Right hindlimb (tissue), 1 donor: Measurements from ENCODE around the gene HOXA7.

Source experiments
- DNase-seq: peaks from one replicate; pipeline ENCODE4 v3.0.0-alpha.2; 2018

The HOXA7 gene

DNA sequence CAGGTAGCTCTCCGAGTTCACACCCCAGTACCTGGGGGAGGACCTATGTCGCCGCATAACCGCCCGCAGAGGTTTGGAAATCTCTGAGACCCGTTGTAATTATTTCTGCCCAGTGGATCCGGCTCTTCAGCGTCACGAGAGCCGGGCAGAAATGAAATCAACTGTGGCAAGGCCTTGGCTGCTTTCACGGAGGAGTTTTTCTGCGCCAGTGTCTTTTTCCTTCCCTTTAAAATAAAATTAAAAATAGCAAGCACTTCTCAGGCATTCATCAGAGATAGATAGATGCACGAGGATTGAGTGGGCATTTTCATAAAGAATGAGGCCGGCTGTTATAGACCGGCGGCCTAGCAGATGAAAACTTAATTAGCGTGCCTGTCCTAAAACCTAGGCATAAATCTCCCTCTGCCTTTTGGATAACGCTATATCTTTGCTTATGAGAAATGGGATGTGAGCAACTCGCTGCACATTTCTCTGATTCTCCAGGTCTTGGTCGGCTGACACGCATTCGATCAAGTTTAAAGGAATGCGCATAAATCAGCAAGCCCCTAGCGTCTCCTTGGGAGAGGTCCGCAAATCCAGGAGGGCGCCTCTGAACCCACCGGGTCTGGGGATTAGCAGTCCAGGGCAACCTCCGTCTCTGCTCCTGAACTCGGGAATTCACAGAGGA lies 37.0 kb upstream of the HOXA7 start:
- peak; percentile 31 for DNase-seq

DNA sequence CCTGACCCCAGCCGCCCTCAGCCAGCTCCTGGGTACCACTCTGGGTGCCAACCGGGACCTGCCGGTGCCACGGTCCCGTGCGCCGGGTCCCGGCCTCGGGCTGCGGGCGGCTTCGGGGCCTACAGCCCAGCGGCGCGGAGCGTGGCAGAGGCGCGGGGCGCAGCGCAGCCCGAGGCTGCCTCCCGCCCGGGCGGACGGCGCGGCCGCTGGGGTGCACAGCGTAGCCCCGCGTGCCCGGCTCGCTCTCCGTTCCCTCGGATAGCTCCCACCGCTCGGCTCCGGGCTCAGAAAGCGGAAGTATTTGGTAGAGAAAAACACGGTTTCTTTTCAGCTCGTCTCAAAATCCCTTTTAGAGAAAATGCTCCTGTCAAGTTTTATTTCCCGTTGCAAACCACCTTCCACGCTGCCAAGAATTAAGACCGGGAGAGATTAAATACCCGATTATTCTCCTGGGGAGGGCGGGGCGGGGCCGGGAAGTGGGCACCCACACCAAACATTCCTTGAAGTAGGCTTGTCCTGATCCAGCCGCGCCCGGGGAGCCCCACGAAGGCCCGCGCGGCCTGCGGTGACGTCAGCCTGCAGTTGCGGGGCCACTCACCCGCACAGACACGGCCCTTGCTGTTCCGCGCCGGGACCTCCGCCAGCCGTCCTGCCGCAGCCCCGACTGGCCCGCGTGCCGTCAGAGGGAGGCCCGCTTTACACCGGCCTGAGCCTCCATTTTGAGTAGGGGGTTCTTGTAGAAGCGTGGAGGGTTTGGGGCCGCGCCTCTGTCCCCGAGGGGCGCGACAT lies 36.3 kb upstream of the HOXA7 start:
- DNase-seq = peak; percentile 57

DNA sequence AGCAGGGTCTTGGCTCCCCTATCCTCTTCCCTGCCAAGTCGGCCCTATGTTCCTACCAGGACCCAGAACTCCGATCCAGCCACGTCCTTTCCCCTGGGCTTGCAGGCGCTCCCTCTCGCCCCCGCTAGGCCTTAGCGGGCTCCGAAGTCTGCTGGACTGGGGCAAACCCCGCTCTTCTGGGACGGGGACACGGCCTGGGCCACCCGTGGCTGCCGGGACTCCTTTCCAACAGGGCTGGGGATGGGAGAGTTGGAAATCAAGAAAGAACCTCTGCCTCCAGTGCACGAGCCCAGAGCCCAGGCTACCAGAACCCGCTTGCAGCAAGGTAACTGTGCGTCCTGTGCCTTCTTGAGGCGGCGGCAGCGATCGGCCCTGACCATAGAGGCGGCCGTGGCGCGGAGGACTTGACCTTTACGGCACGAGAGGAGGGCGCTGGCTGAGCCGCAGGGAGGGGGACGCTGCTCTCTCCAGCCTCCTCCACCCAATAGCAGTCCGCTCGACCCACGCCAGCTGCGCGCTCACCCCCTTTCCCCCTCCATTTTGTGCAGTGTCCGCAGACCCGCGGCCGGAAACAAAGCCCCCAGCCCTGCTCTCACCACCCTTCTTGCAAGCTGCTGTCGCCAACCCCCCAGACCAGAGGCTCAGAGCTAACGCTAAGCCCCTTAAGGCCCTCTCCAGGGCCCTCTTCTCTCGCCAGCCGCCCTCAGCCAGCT lies 35.5 kb upstream of the HOXA7 start:
- DNase-seq = peak; percentile 55

- peak; percentile 22 for DNase-seq
Observed at GRCh38 chr7:27191161-27191731, 34.8 kb upstream of the HOXA7 start.

- DNase-seq = peak; percentile 24
Observed at GRCh38 chr7:27189997-27190748, 33.7 kb upstream of the HOXA7 start.

GRCh38 chr7:27189295-27189996 lies 33.0 kb upstream of the HOXA7 start:
- peak; percentile 41 for DNase-seq

DNA sequence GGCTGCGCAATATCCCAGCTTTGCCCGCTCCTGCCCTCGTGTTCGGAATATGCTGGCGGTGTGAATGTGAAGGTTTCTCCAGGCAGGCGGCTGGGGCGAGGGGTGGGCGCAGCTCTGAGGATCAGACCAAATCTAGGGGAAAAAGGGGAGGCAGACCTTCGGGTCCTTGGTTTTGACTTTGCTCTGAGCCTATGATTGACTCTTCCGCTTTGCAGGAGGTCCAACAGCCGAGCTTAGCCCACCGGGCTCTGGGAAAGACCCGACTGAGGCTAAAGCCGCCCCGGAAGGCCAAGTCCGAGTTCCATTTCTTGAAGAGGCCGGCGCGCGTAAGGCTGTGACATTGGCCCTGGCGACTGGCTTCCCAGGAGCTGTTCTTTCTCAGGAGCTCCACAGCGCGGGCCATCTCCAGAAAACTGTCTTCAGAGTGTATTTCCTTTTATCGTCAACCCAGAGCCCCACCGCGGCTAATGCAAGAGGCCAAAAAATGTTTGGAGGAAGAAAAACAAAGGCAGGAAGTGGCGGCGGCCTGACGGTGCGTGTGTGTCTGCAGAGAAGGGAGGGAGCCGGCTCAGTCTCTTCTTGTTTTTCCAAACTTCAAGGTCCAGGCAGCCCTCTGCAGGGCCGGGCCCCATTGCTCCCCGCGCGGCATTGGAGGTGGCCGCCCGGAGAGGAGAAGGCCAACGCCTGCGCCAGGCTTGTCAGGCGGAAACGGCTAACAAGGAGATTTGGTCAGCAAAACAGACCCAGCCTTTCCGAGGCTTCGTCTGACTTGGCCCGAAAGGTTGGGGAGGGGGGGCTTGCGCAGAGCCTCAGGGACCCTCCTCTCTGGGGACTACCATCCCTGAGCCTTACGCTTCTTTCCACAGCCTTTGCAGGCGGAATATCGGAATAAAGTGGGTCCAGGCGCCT lies 32.2 kb upstream of the HOXA7 start:
- DNase-seq = peak; percentile 54

- peak; percentile 45 for DNase-seq
Observed at GRCh38 chr7:27187475-27188385, 31.3 kb upstream of the HOXA7 start.

DNA sequence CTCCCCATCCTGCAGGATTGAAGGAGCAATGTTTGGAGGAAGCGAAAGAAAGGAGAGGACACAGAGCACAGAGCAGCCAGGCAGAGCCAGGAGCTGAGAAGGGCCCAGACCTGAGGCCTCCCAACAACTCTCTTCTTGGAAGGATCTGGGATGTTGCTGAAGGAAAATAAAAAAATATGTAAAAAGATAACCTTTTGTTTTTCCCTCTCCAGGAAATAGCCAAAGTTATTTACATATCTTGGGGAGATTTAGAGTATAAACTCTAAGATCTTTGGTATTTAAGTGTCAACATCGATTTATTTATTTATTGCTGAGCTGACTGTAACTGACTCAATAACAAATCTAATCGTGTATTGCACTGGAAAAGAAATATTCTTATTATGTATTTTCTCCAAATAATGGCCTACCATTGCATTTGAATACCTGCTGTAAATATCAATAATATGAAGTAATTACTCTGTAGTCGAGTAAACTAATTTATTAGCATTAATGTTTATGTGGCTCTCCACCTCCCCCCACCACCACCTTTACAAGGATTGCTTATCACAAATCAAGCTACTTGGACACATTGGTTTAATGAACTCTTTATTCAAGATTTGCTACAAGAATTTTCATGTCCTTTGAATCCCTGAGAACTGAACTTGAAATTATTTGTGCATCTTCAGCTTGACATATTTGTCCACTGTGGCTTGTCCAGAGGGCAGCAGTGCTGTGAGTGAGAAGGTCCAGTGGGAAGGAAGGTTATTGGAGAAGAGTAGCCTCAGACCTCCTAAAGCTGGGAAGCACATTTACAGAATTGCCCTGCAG lies 30.4 kb upstream of the HOXA7 start:
- DNase-seq = no peak

DNA sequence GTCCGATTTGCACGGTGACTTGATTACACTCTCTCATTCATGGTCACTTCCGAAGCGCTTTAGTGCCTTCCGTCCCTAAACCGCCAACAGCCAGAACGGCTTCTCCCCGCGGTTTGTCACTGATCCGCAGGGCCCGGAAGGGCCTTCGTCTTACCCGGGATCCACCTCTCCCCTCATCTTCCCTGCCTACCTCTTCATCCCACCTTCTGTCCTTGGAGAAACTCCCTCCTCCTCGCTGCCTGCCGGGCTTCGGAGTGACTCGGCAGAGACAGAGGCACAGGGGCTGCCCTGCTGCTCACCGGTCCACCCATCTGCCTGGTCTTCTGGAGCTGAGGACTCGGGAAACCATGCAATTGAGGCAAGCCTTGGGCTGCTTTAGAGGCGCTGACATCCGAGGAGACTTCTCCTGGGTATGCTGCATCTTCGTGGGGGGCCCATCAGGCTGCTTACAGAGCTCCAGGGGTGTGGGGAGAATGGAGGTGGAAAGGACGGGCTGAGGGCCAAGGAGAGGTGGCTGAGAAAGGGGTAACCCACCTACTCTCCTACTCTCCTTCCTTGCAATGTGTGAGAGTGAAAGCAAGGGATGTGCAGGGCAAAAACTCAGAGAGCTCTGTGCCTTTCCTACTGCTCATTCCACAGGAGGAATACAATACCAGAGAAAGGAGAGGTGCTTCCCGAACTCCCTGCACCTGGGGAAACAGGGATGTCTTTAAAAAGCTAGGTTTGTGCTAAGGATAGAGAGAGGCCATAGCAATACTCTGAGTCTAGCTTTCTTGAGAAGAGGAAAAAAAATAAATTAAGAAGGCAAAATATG lies 29.6 kb upstream of the HOXA7 start:
- peak; percentile 32 for DNase-seq

DNA sequence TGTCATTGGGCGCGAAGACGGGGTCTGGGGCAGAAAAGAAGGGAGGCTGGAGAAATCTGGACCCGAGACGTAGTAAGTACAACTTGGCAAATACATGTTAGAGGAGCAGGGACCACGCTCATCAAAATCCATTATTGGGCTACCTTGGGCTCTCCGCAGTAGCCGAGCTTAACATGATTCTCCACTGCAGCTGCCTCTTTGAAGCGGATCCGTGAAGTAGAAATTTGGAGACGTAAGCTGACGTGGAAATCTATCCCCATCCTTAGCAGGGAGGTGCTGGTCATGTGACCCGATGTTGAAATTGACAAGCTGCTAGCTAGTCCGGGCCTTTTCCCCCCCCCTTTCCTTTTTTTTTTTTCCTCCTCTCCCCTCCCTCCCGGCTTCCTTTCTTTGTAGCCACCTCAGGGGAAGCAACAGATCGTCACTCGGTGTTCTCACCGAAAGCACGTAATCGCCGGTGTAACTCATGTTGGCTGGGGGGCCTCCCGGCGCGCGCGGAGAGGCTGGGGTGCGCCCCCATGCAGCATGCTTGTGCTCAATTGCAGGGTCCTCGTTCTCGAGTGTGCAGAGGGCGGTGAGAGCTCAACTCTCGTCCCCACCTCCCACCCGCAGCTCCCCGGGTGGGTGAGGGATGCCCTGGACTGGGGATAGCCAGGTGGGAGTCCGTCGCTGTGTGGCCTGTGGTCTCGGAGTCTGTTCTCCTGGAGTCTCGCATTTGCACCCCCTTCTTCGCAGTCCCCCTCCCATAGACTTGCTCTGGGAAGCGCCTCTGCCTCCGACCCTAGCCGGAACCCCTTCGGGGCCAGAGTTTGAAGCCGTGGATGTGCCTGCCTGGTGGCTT lies 28.8 kb upstream of the HOXA7 start, which contains the start of gene HOXA11:
TSS of gene HOXA11 (minus strand) at position 220 of the 841 bp plus-strand sequence. CDS start at position 132, 88 bp downstream.
- DNase-seq = peak; percentile 82

DNA sequence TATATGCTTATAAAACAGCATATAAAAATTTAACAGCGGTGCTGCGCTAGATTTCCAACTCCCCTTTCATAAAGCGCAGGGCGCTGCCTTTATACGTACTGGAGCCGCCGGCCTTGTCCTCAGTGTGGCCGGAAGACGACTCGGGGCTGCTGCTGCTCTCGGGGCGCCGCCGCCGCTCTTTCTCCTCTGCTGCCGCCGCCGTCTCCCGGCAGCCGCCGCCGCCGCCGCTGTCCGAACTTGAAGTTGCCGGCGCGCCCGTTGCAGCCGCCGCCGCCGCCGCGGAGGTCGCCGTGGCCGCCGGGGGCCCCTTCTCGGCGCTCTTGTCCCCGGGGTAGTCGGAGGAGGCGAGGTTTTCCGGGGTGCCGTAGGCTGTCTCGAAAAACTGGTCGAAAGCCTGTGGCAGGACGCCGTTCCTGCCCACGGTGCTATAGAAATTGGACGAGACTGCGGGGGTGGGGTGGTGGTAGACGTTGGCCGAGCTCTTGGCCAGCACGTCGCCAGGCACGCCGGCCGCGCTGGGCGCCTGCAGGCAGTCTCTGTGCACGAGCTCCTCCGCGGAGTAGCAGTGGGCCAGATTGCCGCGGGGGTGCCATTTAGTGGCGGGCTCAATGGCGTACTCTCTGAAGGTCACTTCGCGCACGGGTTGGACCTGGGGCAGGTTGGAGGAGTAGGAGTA lies 28.0 kb upstream of the HOXA7 start:
- peak; percentile 67 for DNase-seq

DNA sequence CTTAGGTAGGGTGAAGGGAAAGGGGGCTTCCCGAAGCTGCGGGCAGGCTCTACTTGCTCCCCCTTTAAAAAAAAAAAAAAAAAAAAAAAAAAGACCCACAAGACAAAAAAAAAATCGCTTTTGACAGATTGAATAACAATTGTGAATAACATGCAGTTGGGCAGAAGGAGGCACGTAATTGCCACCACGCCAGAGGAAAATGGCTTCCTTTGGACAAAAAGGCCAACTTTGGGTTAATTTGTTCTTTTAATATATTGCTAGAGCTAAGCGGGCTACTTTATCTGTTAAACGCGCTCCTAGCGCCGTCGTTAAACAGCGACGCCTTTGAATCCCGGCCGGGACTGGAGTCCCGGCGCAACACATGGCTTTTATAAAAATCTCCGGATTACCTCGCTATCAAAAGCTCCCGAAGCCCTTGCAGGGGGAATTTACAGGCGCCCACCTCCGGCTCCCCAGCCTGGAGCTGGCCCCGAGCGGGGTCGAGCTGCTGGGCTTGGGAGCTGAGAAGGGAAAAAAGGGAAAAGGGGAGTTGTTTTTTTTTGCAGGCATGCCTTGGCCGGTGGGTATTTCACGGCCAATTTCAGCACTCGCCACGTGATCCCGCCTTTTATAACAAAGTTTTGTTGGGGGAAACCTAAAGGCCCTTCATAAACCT lies 27.3 kb upstream of the HOXA7 start:
- DNase-seq = peak; percentile 64

DNA sequence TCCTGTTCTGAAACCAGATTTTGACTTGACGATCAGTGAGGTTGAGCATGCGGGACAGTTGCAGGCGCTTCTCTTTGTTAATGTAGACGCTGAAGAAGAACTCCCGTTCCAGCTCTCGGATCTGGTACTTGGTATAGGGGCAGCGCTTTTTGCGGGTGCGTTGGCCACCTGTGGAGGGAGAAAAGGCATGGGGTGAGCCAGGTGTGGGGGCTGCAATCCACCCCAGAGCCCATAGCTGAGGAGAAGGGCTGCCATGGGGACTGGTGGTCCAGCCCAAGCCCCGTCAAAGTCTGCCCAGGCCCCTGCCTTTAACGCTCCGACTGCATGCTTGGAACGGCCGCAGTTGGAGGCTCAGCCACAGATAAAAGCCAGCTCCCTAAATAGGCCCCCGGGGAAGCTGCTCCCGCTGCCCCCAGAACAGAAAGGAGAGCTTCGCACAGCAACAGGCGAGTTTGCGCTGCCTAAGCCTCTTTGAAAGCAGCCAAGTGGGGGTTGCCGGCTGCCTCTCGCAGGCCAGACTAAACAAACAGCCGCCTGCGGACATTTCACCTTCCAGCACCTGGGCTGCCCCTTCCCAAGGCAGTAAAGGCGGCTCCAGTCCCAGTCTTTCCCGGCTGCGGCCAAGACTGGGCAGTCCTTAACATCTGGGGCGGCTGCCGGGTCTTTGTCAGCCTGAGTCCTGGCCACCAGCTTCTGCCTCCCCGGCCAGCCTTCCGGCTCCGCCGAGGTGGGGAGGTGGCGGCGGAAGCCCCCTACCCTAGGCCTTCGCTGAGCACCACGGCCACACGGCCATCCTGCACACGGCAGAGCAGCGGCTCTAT lies 26.6 kb upstream of the HOXA7 start:
- DNase-seq = peak; percentile 65
